Testis (tissue), 2 donors: ENCODE results near the gene MAN1A1.

Experiments
- POLR2A ChIP-seq: fragments of 450-650 bp; IDR thresholded peaks from one replicate; pipeline ENCODE4 v1.6.1; 2017; ENCODE audit warnings: antibody characterized with exemption, mild to moderate bottlenecking, moderate library complexity
- TF ChIP-seq, protein P1 (sequence below), 3 experiments: fragments of 450-650 bp in 2 of 3; fragments of 200-600 bp in 1 of 3; sonication (generic) in 1 of 3; IDR thresholded peaks; one replicate each; pipeline ENCODE4 v1.5.1; 2016 to 2019; ENCODE audit warnings: antibody characterized with exemption in 3 of 3, mild to moderate bottlenecking in 2 of 3, moderate library complexity in 1 of 3

DNA sequence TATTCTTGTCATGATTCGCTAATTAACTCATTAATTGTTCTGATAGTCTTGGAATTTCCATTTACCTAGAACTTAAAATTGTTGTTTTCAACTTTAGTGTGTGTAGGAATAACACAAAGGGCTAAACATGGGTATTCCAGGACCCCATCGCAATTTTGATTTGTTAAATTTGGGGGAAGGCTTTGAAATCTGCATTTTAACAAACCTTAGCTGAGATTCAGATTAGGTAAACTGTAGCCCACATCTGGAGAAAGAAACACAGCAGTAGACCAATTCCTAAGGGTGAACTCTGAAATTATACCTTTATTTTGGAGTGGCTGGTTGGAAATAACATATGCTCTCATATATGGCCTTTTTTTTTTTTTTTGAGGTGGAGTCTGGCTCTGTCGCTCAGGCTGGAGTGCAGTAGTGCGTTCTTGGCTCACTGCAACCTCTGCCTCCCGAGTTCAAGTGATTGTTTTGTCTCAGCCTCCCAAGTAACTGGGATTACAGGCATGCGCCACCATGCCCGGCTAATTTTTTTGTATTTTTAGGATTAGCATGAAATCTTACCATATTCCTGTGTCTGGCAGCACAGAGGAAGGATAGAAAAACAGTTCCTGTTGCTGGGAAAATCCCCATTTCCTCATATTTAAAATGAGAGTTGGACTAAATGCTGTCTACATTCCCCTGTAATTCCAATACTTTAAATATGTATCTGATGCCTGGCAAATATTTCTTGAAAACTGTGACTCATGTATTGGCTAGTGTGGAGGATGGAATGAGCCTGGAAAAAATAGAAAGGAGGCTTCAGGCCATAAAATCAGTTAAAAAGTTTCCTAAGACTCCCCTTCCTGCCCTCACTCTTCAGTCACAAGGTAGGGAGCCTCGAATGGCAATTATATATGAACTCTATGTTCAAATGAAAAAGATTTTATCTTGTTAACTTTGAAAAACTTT is 174.4 kb downstream of the MAN1A1 start:
- TF ChIP-seq, protein P1, sequence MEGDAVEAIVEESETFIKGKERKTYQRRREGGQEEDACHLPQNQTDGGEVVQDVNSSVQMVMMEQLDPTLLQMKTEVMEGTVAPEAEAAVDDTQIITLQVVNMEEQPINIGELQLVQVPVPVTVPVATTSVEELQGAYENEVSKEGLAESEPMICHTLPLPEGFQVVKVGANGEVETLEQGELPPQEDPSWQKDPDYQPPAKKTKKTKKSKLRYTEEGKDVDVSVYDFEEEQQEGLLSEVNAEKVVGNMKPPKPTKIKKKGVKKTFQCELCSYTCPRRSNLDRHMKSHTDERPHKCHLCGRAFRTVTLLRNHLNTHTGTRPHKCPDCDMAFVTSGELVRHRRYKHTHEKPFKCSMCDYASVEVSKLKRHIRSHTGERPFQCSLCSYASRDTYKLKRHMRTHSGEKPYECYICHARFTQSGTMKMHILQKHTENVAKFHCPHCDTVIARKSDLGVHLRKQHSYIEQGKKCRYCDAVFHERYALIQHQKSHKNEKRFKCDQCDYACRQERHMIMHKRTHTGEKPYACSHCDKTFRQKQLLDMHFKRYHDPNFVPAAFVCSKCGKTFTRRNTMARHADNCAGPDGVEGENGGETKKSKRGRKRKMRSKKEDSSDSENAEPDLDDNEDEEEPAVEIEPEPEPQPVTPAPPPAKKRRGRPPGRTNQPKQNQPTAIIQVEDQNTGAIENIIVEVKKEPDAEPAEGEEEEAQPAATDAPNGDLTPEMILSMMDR (IDR thresholded peaks at IDR 0.05): no peak
- TF ChIP-seq POLR2A: no peak
